ENCODE results near the gene RUSF1.

DNA sequence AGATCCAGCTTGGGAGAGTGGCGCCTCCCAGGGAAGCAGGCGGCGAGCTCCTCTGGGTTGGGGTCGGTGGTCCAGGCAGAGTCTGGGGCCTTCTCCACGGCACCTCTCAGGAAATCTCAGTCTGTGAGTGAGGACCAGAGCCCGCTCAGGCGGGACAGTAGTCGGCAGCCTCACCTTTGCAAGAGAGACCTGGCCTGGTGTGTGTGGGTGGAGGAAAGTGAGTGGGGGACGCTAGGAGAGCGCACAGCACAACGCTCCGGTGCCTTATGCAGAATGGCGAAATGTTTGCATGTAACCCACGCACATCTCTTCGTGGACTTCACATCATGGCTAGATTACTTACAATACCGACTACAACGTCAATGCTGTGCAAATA is 21.7 kb upstream of the RUSF1 start:
- TF ChIP-seq, protein P1, sequence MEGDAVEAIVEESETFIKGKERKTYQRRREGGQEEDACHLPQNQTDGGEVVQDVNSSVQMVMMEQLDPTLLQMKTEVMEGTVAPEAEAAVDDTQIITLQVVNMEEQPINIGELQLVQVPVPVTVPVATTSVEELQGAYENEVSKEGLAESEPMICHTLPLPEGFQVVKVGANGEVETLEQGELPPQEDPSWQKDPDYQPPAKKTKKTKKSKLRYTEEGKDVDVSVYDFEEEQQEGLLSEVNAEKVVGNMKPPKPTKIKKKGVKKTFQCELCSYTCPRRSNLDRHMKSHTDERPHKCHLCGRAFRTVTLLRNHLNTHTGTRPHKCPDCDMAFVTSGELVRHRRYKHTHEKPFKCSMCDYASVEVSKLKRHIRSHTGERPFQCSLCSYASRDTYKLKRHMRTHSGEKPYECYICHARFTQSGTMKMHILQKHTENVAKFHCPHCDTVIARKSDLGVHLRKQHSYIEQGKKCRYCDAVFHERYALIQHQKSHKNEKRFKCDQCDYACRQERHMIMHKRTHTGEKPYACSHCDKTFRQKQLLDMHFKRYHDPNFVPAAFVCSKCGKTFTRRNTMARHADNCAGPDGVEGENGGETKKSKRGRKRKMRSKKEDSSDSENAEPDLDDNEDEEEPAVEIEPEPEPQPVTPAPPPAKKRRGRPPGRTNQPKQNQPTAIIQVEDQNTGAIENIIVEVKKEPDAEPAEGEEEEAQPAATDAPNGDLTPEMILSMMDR (conservative IDR thresholded peaks at IDR 0.05; ENCODE audit: low read depth, low read length): no peak
- no peak for TF ChIP-seq EZH2 (IDR thresholded peaks at IDR 0.05; ENCODE audit: low read length, unreplicated experiment)

All from PC-3 (cell line).